Stimulated activated CD4-positive, alpha-beta T cell treated with anti-CD3 and anti-CD28 coated beads, Interleukin-4, amount 100 ng/mL, for 48 hours (primary cell): ENCODE measurements around the gene SLC7A1.
A peak's percentile ranks its signal among the peaks of the same experiment; 100 is the strongest.
"Not testable (repeated sequence)": the region's sequence is repeated elsewhere in the genome, so short reads cannot be mapped to it uniquely, and the experiment has no call there.

Experiments used
- DNase-seq, 2 donors: peaks; one replicate each; pipeline ENCODE4 v3.0.0-alpha.2; 2020; ENCODE audit warnings: low read depth in 2 of 2

The SLC7A1 gene

DNA sequence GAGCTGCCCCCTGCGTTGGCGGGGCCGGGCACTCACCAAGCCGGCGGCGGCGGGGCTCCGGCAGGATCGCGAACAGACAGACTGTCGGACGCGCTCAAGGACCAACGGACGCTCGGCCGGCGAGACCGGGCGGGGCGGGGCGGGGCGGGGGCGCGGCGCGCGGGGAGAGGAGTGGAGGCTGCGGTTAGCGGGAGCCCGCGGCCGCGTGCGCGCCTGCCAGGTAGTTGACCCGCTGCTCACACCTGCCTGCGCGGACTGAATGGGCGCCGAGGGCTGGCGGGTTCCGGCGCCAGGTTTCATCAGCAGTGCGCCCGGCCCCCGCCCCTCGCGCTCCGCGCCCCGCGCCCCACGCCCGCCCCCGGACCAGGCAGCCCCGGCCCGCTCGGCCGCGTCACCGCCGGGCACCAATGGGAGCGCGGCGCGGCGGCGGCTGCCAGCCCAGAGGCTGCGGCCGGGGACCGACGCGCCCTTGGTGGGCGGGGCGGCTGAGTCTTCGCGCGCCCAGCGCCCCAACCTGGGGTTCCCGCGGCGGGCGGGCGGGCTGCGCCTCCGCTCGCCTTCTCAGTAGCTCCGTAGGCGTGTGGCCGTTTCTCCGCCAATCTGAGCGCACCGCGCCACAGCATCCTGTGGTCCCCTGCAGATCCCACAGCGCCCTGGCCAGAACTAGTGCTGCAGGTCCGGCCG is at the start of gene SLC7A1:
TSS of gene SLC7A1 (minus strand) at position 309 of the 684 bp plus-strand sequence. CDS start 59,500 bp downstream, outside the sequence.
- peak; percentile 74 to 83 for DNase-seq

DNA sequence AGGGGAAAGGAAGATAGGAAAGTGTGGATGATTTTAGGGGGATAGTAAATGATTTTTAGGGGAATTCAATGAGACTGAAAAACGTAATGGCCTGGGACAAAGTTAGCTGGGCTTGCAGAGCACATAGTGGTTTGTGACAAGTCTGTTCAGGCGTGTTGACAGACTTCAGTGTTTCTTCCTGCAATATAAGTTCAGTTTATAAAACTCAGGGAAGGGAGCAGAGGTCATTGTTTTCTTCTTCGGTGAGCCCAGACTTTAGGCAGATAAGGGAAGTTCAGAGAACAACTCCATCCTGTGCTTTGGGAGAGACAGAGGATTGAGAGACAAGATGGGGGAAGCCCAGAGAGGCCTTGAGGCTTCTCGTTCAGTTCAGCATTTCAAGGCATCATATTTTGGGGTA is 45.2 kb upstream of the SLC7A1 start:
- DNase-seq: no peak

DNA sequence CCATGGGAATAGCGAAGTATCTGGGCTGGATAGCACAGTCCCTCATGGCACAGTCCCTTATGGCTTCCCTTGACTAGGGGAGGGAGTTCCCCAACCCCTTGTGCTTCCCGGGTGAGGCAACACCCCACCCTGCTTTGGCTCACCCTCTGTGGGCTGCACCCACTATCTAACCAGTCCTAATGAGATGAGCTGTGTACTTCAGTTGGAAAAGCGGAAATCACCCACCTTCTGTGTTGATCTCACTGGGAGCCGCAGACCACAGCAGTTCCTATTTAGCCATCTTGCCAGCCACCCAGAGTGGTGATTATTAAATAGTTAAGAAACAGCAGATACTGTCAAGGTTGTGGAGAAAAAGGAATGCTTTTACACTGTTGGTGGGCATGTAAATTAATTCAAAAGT is 41.3 kb upstream of the SLC7A1 start:
- not testable (repeated sequence) for DNase-seq

DNA sequence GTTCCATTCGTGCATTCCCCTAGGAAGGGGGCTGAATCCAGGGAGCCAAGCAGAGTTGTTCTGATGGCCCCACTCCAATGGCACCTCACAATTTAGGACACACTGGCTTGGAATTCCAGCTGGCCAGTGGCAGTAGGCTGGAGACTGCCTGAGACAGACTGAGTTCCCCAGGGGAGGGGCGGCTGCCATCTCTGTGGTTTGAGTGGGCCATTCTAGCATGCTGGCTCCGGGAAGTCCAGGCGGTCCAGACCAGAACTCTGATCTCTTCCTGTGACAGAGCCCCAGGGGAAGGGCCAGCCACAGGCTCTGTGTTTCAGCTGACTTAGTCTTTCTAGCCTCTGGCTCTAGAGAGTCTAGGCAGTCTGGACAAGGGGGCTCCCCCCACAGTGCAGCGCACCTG is 29.5 kb upstream of the SLC7A1 start:
- no peak for DNase-seq

DNA sequence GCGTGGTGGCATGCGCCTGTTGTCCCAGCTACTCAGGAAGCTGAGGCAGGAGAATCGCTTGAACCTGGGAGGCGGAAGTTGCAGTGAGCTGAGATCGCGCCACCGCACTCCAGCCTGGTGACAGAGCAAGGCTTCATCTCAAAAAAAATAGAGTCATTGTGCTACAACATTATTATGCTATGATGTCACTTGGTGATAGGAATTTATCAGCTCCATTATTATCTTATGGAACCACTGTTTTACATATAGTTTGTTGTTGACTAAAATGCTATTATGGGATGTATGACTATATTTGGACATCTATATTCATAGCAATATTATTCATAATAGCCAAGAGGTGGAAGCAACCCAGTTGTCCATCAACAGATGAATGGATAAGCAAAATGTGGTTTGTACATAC is 26.4 kb upstream of the SLC7A1 start:
- DNase-seq: no peak

DNA sequence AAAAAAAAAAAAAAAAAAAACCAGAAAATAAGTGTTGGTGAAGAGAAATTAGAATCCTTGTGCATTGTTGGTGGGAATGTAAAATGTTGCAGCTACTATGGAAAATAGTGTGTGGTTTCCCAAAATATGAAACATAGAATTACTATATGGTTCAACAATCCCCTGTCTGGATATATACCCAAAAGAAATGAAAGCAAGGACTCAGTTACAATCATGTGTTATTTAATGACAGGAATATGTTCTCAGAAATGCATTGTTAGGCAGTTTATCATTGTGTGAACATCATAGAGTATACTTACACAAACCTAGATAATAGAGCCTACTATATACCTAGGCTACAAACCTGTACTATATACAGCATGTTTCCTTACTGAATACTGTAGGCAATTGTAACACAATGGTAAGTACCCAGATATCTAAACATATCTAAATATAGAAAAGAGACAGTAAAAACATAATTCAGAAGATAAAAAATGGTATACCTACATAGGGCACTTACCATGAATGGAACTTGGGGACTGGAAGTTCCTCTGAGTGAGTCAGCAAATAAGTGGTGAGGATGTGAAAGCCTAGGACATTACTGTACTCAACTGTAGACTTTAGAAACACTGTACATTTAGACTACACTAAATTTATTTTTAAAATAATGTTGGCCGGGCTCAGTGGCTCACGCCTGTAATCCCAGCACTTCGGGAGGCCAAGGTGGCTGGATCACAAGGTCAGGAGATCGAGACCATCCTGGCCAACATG is 25.7 kb upstream of the SLC7A1 start:
- no peak for DNase-seq

DNA sequence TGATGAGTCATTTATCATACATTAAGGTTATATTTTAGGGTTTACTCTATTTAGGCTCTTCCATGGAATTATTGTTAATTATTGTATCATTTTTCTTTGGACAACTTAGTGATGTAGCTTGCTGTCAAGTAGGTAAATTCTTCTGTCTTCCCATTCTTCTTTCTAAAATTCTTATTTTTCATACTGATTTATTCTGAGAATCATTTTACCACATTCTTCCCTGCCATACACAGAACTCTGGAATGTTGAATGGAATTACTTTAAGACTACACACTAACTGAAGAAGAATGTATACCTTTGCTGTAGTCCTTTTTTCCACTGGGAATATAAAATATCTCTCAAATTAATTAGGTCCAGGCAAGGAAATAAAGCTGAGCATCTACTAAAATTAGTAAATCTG is 24.5 kb upstream of the SLC7A1 start:
- no peak for DNase-seq

DNA sequence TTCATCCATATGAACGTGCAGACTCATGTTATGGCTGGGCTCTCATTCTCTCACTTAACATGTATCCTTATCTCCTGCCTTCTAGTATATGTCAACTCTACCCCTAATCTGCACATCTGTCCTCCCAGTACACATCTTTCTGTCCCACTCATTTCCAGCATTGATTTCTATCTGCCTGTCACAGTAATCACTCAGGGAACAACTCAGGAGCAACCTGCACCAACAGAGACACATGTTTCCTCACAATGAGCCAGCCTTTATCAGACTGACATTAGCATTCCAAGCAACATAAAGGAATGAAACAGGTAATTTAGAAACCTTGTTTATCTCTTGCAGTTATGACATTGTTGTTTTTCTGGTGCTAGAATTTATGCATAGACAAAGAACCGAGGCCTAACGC is 17.6 kb upstream of the SLC7A1 start:
- no peak for DNase-seq

DNA sequence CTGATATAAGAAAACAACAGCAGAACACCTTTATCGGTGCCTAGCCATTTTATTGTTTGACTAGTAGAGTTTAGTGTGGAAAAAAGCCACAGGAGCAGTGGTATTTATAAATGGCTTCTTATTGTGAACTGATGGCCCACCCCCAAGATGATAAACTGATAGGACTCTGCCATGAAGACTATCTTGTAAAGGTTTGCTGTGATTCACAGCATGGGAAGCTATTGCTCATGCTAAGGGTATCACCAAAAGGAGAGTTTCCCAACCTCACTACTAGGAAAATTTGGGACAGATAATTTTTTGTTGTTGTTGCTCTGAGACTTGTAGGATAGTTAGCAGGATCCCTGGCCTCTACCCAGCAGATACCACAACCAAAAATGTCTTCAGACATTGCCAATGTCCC is 12.0 kb upstream of the SLC7A1 start:
- no peak for DNase-seq

DNA sequence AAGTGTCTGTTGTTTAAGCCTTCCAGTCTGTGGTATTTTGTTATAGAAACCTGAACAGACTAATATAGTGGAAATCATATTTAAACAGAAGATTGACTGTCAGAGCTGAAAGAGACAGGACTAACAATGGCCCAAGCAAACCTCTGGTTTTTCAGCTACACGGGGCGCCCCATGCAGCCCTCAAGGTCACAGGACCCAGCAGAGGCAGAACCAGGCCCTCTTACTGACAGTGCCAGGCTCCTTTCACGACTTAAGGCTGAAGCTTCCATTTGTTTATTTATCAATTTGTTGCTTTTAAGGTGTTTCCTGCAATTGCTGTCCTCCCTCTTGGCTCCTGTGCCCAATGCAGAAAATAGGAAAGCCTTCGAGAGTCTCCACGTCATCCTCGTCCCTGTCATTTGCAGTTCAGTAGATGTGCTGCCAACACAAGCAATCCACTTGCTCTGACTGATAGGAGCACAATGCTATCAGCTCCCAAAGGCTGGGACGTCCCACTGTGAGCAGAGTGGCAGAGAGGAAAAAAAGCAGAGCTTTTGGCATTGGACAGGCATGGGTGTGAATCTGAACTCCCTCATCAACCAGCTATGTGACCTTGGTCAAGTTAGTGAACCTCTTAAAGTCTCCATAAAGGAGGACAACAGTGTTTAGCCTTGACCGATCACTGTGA is 10.5 kb upstream of the SLC7A1 start:
- DNase-seq: no peak

DNA sequence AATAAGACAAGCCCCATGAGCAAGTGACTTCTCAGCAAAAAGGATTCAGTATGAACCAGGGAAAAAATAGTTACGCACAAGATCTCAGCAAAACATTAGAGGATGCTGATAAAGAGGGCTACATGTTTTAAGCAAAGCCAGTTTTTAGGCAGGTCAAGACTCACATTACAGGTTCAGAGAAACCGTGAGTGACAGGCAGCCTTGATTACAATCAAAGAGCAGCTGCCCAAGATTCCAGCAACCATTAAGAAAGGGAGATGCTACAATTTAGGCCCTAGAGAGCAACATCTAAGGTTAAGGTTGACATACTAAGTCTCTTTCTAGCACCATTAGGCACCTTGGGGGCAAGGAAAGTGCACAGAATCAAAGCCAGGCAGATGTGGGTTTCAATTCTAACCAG is 2.8 kb upstream of the SLC7A1 start:
- no peak for DNase-seq

DNA sequence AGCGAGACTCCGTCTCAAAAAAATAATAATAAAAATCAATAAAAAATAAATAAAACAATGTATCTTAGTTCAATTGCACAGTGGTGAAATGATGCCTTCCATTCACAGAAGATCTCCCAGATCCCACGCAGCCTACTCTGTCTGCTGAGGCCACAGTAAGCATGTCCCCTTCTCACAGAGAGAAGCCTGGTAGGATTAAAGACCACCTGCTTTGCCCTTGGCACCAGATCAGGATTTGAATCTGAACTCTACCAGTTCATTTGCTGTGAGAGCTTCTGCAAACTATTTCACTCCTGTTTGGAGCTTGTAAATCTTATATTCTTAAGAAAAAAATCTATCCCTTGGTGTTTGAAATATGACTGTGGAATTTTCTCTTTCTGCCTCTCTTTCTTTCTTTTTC is 2.2 kb upstream of the SLC7A1 start:
- DNase-seq: no peak

DNA sequence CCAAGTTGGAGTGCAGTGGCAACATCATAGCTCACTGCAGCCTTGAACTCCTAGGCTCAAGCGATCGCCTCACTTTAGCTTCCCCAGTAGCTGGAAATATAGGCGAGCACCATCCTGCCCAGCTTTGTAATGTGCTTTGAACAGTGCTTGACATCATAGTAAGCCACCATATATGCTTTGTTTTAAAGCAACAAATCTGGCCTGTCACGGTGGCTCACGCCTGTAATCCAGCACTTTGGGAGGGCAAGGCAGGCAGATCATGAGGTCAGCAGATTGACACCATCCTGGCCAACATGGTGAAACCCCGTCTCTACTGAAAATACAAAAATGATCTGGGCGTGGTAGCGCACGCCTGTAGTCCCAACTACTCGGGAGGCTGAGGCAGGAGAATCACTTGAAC is 1.8 kb upstream of the SLC7A1 start:
- DNase-seq: no peak

DNA sequence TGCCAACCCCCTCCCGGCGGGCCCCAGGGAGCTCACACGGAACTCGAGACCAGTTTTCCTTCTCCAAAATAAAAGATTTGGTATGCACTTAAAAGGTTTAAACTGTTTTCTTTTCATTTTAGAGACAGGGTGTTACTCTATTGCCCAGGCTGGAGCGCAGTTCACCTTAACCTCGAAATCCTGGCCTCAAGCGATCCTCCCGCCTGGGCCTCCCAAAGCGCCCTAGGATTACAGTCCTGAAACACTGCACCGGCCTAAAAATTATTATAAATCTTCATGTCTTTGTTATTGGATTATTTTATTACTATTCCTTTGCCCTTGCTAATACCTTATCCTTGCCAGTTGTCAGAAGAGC is 553 bp upstream of the SLC7A1 start:
- no peak for DNase-seq

DNA sequence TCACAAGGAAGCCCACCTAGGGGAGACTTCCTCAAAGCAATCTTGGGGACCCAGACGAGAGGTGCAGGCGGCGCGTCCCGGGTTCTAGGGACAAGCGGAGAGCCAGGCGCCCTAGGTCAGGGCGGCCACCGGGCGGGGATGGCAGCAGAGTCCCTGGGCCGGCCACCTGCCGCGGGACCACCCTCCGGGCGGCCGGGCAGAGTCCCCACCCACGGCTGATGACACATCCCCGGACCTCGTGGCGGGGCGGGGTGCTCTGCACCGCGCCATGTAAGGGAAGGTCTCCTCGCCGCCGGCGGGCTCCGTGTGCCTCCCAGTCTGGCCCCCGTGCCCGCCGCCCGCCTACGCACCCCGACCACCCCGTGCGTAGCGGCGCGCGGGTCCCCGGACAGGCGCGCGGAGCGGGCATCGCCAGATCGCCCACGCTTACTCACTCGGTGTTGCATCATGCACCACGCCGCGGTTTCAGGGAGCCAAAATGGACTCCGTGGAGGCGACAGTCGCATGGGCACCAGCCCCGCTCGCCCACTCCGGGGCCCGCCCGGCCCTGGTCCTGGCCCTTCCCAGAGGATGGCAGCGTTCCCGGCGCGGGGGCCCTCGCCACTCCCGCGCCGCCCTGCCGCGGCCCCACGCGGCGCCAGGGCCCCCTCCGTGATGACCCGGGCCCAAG is 643 bp downstream of the SLC7A1 start:
- peak; percentile 63 to 68 for DNase-seq

DNA sequence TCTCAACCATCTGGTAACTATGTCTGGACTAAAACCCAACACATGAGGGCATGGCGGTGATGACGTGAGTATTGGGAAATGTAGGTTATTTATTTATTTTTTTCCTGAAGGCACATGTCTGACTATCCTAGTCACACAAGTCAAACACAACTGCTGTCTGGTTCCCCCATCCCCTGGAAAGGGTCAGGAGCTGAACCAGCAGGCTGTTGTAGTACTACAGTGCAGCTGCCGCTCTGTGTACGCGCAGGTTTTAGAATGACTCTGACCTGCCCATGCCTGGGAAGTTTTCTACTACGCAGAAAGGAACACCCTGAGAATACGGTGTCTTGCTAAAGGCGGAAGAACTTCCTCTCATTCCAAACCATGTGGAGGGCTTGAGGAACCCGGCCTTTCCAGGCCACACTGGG is 1.2 kb downstream of the SLC7A1 start:
- DNase-seq: peak; percentile 26 to 32

DNA sequence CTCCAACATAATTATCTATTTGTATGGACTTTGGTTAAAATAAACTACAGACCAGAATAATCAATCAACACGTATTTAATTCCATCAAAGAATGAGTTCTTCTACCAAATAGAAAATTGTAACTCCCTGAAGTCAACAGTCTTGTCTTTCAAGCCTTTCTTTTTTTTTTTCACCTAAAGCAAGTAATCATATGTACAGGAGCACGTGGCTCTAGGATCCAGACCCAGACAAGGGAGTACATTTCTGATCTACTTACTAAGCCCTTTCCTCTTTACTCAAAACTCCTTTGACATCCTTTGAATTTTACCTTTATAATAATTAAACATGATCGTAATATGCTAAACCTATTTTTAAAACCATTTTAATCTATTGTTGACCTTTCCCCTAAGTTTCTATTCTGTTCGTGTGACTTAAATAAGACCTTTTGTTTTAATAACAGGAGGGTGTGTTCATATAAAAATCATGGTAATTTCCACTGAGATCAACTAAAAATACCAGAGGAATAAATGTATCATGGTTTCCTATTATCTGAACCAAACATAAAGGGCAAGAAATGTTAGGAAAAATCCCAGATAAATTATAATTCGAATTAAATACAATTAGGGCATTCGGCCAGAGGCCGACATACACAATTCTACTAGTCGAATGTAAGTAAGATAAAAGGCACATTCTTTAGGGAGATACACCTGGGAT is 1.7 kb downstream of the SLC7A1 start:
- DNase-seq: no peak

DNA sequence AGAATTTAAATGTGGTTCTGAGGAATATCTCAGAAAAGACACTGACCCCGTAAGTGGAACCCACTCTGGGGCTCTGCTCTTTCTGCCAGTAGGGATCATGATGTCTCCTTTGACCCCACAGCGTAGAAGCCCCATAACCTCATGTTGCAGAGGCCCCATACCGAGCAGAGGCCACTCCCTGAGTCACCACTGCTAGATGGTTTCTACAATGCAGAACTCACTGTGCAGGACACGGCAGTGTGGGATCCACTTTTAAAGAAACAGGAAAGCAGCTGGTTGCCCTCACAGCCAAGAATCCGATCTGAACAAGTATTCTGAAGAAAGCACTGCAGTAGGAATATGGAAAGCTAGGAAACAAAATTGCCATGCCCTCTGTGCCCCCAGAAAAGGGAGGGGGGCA is 4.2 kb downstream of the SLC7A1 start:
- no peak for DNase-seq

DNA sequence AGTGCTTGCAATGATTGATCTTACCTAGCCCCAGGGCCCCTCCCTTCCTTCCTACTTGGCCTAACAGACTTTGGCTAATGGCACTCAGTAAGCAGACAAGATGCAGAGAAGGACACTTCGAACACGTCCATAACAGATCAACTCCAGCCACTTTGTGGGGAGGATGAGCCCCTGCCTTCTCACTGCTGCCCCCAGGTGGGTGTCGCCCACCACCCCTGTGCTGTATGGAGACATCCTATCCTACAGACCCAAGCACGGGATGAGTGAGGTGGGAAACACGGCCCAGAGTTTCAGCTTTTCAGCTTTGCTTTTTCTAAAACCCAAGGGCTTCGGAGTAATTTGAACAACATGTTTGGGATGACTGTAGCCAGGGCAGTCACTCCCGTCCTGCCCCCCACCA is 5.5 kb downstream of the SLC7A1 start:
- no peak for DNase-seq

DNA sequence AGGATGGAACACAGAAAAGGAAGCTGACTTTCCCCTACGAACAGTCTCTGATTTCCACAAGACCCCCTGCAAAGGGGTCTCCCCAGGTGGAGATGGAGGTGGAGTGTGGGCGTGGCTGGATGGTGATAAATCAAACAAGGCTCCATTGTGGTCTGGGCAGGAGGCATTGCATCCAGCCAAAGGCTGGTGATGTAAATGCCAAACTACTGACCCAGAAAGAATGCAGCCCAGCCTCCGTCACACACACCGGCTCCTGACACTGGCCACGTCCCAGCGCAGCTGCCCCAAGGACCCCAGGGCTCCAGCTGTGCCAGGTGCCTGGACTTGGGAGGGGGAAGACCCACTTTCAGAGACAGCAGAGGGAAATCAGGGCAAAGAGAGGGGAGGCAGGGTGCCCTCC is 6.3 kb downstream of the SLC7A1 start:
- no peak for DNase-seq

DNA sequence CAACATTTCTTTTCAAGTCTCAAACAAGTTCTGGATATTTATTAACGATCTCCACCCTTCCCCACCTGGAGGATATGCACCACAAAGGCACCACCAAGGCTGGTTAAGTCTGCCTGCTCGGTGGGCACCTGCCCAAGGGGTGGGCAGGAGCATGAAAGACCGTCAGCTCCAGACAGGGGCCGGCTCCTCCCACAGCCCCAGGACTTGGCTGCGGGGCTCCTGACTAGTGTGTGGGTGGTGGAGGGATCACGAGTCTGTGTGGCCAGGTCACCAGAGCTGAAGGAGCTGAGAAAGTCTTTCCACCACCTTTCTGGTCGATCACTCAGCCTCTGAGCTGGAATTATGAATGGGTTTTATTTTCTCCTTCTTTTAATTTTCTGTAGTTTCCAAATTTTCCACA is 7.8 kb downstream of the SLC7A1 start:
- no peak for DNase-seq
